ENCODE data around the gene FGFBP1. TPM values are rescaled to one million over a fixed set of nuclear protein-coding genes. Genes with fewer than 3 reads are reported as not detected.

The FGFBP1 gene
- total RNA-seq, 3 donors from 2014 or later (not counting 1 experiment from before 2014, with no cell fraction given): not detected

- intact Hi-C loops (cut with micrococcal nuclease): no loop called here
- Histone ChIP-seq H3K4me3 (ENCODE audit: low read length) (no peak overlapping the region), H3K9me3 (ENCODE audit: control insufficient read depth, insufficient read depth, low read length) (no peaks in the 10 kb centered on the region), H3K4me1 (ENCODE audit: control insufficient read depth, insufficient read depth, low read length) (no peaks in the 10 kb centered on the region), H3K27ac (ENCODE audit: low read length) (no peak overlapping the region), H3K36me3 (ENCODE audit: control insufficient read depth, insufficient read depth, low read length) (no peaks in the 10 kb centered on the region), H3K27me3 (ENCODE audit: control insufficient read depth, insufficient read depth, low read length) (no peaks in the 10 kb centered on the region)
- H3K4me1 Mint-ChIP-seq: peaks cover 3 to 6% of the 10 kb centered on the region in 2 donors
- H3K27ac Mint-ChIP-seq: no peak overlapping the region
- ATAC-seq (no peak), DNase-seq (no peak)
- no peaks in the 10 kb centered on the region for H3K36me3 Mint-ChIP-seq
- H3K9me3 Mint-ChIP-seq: no peaks in the 10 kb centered on the region
- H3K4me3 Mint-ChIP-seq: no peak overlapping the region
- WGBS (ENCODE audit: insufficient coverage): 95% methylated on average over 3 of the region's 4 CpGs
- peaks cover 19 to 25% of the 10 kb centered on the region in 2 donors for H3K27me3 Mint-ChIP-seq (ENCODE audit: low read depth in 2 of 2)
- TF ChIP-seq, protein P1, sequence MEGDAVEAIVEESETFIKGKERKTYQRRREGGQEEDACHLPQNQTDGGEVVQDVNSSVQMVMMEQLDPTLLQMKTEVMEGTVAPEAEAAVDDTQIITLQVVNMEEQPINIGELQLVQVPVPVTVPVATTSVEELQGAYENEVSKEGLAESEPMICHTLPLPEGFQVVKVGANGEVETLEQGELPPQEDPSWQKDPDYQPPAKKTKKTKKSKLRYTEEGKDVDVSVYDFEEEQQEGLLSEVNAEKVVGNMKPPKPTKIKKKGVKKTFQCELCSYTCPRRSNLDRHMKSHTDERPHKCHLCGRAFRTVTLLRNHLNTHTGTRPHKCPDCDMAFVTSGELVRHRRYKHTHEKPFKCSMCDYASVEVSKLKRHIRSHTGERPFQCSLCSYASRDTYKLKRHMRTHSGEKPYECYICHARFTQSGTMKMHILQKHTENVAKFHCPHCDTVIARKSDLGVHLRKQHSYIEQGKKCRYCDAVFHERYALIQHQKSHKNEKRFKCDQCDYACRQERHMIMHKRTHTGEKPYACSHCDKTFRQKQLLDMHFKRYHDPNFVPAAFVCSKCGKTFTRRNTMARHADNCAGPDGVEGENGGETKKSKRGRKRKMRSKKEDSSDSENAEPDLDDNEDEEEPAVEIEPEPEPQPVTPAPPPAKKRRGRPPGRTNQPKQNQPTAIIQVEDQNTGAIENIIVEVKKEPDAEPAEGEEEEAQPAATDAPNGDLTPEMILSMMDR (IDR thresholded peaks at IDR 0.05): no peak
Measured at GRCh38 chr4:15894921-15895916, 43.3 kb downstream of the FGFBP1 start.

GRCh38 chr4:15894393-15894792, 44.1 kb downstream of the FGFBP1 start:
- Histone ChIP-seq H3K4me1 (ENCODE audit: control insufficient read depth, insufficient read depth, low read length) (no peaks in the 10 kb centered on the region), H3K4me3 (ENCODE audit: low read length) (no peak overlapping the region), H3K27ac (ENCODE audit: low read length) (no peak overlapping the region), H3K36me3 (ENCODE audit: control insufficient read depth, insufficient read depth, low read length) (no peaks in the 10 kb centered on the region), H3K27me3 (ENCODE audit: control insufficient read depth, insufficient read depth, low read length) (no peaks in the 10 kb centered on the region), H3K9me3 (ENCODE audit: control insufficient read depth, insufficient read depth, low read length) (no peaks in the 10 kb centered on the region)
- 100% methylated on average over 1 of the region's 1 CpG for WGBS (ENCODE audit: insufficient coverage)
- H3K27ac Mint-ChIP-seq: no peak overlapping the region
- H3K27me3 Mint-ChIP-seq (ENCODE audit: low read depth in 2 of 2): peaks cover 15 to 22% of the 10 kb centered on the region in 2 donors
- H3K36me3 Mint-ChIP-seq: no peaks in the 10 kb centered on the region
- intact Hi-C loops (cut with micrococcal nuclease): no loop called here
- TF ChIP-seq, protein P1 (IDR thresholded peaks at IDR 0.05): no peak
- no peak for DNase-seq
- H3K4me1 Mint-ChIP-seq: peaks cover 3 to 6% of the 10 kb centered on the region in 2 donors
- H3K4me3 Mint-ChIP-seq: no peak overlapping the region
- H3K9me3 Mint-ChIP-seq: no peaks in the 10 kb centered on the region
- no peak for ATAC-seq

DNA sequence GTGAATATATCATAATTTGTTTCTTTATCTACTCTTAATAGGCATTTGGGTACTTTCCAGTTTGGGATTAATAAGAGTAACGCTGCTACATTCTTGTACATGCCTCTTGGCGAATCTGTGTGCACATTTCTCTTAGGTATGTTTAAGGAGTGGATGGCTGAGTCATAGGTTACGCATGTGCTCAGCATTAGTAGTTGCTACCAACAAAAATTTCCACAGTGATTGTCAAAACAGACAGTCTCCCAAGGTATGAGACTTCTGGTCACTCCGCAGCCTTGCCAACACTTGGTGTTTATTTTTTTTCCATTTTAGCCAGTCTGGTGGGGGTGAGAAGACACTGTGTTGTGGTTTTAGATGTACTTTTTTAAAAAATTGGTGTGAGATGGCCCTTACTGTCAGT, 44.6 kb downstream of the FGFBP1 start:
- ATAC-seq (no peak), DNase-seq (no peak)
- Histone ChIP-seq H3K4me1 (ENCODE audit: control insufficient read depth, insufficient read depth, low read length) (no peaks in the 10 kb centered on the region), H3K4me3 (ENCODE audit: low read length) (no peak overlapping the region), H3K27ac (ENCODE audit: low read length) (no peak overlapping the region), H3K9me3 (ENCODE audit: control insufficient read depth, insufficient read depth, low read length) (no peaks in the 10 kb centered on the region), H3K36me3 (ENCODE audit: control insufficient read depth, insufficient read depth, low read length) (no peaks in the 10 kb centered on the region), H3K27me3 (ENCODE audit: control insufficient read depth, insufficient read depth, low read length) (no peaks in the 10 kb centered on the region)
- Mint-ChIP-seq H3K4me1 (peaks cover 3 to 6% of the 10 kb centered on the region in 2 donors), H3K9me3 (no peaks in the 10 kb centered on the region), H3K27ac (no peak overlapping the region), H3K4me3 (no peak overlapping the region), H3K36me3 (no peaks in the 10 kb centered on the region), H3K27me3 (ENCODE audit: low read depth in 2 of 2) (peaks cover 11 to 18% of the 10 kb centered on the region in 2 donors)
- intact Hi-C loops (cut with micrococcal nuclease): no loop called here
- TF ChIP-seq, protein P1 (IDR thresholded peaks at IDR 0.05): no peak
- 95% methylated on average over 4 of the region's 4 CpGs for WGBS (ENCODE audit: insufficient coverage)

Measured in natural killer cell (primary cell).